ENCODE data around the gene EPB41L2. TPM values are rescaled to one million over a fixed set of nuclear protein-coding genes. Genes with fewer than 3 reads are reported as not detected.
"Not testable (repeated sequence)": the region's sequence is repeated elsewhere in the genome, so short reads cannot be mapped to it uniquely, and the experiment has no call there.

Gene EPB41L2
- total RNA-seq, 1 experiment from 2014 or later = 30.2 TPM

GRCh38 chr6:130801368-130801767 lies 261.7 kb downstream of the EPB41L2 start:
- DNase-seq (ENCODE audit: low spot score); in situ Hi-C loops (cut with HindIII; ENCODE audit: low sequenced_read_pairs): not testable (repeated sequence)

DNA sequence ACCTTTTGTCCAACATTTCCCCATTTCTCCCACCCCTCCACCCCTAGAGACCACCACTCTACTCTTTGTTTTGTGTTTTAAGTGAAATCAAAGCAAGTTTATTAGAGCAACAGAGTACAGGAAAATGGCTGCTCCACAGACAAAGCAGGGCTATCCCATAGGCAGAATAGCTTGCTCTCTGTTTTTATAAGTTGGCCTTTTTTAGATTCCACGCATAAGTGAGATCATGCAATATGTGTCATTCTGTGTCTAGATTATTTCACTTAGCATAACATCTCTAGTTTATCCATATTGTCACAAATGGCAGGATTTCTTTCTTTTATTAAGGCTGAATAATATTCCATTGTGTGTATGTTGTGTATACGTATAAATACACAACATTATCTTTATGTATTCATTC lies 266.0 kb downstream of the EPB41L2 start:
- in situ Hi-C loops (cut with HindIII; ENCODE audit: low sequenced_read_pairs) = no loop called here
- DNase-seq (ENCODE audit: low spot score) = no peak

DNA sequence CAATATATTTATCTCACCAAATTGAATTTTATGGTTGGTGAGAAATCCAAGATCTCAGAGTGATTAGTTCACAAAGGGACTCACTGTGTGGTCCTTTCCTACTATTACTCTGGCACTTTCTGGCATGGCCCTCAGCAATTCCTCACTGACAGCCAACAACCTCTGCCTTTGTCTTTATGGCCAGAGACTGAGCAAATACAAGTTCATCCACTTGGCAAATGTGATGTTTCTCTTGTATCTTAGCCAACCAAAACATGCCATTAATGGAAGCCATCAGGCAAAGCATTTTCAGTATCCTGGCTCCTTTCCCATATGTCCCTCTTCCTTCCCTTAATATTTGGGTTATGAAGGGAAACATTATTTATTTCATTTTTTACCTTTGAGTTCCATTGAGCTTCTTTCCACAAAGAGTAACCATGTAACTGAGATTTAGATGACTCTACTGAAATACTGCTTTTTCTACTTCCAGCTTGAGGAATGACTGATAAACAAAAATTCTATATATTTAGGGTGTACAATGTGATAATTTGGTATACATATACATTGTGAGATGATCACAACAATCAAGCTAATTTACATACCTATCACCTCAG lies 266.6 kb downstream of the EPB41L2 start:
- DNase-seq (ENCODE audit: low spot score) = no peak
- in situ Hi-C loops (cut with HindIII; ENCODE audit: low sequenced_read_pairs) = no loop called here

DNA sequence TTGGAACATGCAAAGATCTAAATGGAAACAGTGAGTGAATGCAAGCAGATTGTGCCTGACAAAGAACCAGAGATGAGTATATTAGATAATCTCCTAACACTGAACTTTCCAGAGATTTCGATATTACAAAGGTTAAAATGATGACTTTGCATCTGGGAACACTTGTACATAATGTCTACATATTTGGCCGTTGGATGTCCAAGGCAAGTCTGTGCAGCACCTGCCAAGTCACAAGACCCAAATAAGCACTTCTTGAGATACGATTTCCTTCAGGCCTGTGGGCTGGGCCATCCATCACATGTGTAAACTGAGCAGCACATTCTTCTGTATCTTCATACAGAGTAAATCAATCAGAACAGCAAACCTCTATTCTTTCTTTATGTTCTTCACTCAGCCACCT lies 268.3 kb downstream of the EPB41L2 start:
- in situ Hi-C loops (cut with HindIII; ENCODE audit: low sequenced_read_pairs) = no loop called here
- no peak for DNase-seq (ENCODE audit: low spot score)

DNA sequence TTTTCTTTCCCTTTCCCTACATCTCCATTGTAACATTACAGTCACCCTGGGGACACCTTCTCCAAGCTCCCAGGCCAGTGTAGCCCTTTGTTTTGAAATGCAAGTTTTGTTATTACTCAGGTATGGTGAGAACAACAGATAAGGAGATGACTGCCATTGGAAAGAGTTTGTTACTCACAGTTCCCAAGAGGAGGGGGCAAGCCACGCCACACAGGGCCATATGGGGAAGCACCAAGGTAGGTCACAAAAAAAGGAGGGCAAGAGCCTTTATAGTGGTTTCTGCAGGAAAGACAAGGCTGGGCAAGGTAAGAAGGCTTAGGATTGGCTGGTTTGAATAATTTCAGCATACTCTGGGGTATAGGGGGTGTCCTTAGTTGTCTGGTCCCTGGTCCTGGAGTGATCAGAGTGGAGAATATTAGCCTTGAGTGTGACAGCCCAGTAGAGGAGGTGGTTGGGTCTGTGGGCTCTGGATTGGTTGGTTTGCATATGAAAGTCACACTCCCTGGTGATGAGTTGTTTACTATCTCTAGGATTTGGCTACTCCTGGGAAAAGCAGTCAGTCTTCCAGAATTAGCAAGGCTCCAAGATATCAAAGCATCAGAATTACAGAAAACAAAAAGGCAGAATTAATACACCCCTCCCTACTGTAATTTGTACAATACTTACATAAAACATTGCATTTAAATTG lies 268.9 kb downstream of the EPB41L2 start:
- DNase-seq (ENCODE audit: low spot score) = no peak
- in situ Hi-C loops (cut with HindIII; ENCODE audit: low sequenced_read_pairs) = no loop called here

Other genes starting within 250 kb of the EPB41L2 start
- not detected in 2 replicates for gene SMLR1, start 235.8 kb downstream of the EPB41L2 start, total RNA-seq (2014; rRNA removed; shearing (Covaris generic))
- 1.5 and 1.8 TPM in 2 replicates for gene AKAP7, start 72.2 kb upstream of the EPB41L2 start, total RNA-seq (2014; rRNA removed; shearing (Covaris generic))